Gastrocnemius medialis (tissue), 4 donors: Measurements from ENCODE around the gene TBC1D8. TPM values are rescaled to one million over a fixed set of nuclear protein-coding genes. Genes with fewer than 3 reads are reported as not detected.

ENCODE experiments used
- ATAC-seq, 2 donors: fragments of 150-250 bp; one replicate each; pipeline ENCODE4 v1.9.1; 2016
- DNase-seq, 2 donors: peaks; one replicate each; pipeline ENCODE4 v3.0.0-alpha.2; 2019
- H3K27ac ChIP-seq, 4 donors: fragments of 200-600 bp; sonication (generic); 1 replicate in 1 of 4; 2 replicates in 3 of 4; pipeline ENCODE4 v1.5.1; 2016 to 2018; ENCODE audit warnings: mild to moderate bottlenecking in 2 of 4, moderate library complexity in 1 of 4
- H3K27me3 ChIP-seq, 3 donors: fragments of 200-600 bp; sonication (generic) in 2 of 3; 1 replicate in 1 of 3; 2 replicates in 2 of 3; pipeline versions ENCODE4 v1.5.1 to v1.6.0; 2016 to 2019; ENCODE audit warnings: mild to moderate bottlenecking in 1 of 3, moderate library complexity in 1 of 3
- H3K36me3 ChIP-seq, 2 donors: fragments of 200-600 bp; sonication (generic) in 1 of 2; one replicate each; pipeline ENCODE4 v1.5.1; 2017 to 2018
- H3K4me1 ChIP-seq, 2 donors: fragments of 200-600 bp; sonication (generic) in 1 of 2; one replicate each; pipeline ENCODE4 v1.5.1; 2016 to 2017; ENCODE audit warnings: mild to moderate bottlenecking in 2 of 2
- H3K4me3 ChIP-seq, 4 donors: fragments of 200-600 bp; sonication (generic) in 3 of 4; 1 replicate in 1 of 4; 2 replicates in 3 of 4; pipeline ENCODE4 v1.5.1; 2016 to 2019; ENCODE audit warnings: mild to moderate bottlenecking in 2 of 4
- H3K9me3 ChIP-seq, 3 donors: fragments of 200-600 bp; sonication (generic) in 2 of 3; 1 replicate in 1 of 3; 2 replicates in 2 of 3; pipeline ENCODE4 v1.5.1; 2016 to 2019
- CTCF ChIP-seq, 5 experiments: fragments of 450-650 bp in 3 of 5; fragments of 200-600 bp in 2 of 5; sonication (generic) in 2 of 5; IDR thresholded peaks in 4 of 5; conservative IDR thresholded peaks in 1 of 5; 1 replicate in 4 of 5; 2 replicates in 1 of 5; pipeline ENCODE4 v1.5.1; 2016 to 2019; ENCODE audit warnings: antibody characterized with exemption in 5 of 5, mild to moderate bottlenecking in 3 of 5, moderate library complexity in 3 of 5
- POLR2A ChIP-seq, 2 donors: fragments of 450-650 bp; IDR thresholded peaks; one replicate each; pipeline ENCODE4 v1.6.1; 2017; ENCODE audit warnings: antibody characterized with exemption in 2 of 2, mild to moderate bottlenecking in 2 of 2, moderate library complexity in 2 of 2
- in situ Hi-C, 4 donors: fragments of 200-750 bp; cut with MboI; loops; one replicate each; pipeline versions ENCODE4 v1.15.0 to v1.8.0; 2017; ENCODE audit warnings: low sequenced_read_pairs in 4 of 4
- intact Hi-C: fragments of 100-400 bp; cut with DNase I; formaldehyde crosslinking; loops from one replicate; pipeline ENCODE4 v1.15.1; 2023; ENCODE audit warnings: low total_unique reads
- total RNA-seq, 4 donors: library from RNA; depleted of rRNA; stranded (reverse); fragments of >200 nt; gene quantifications; one replicate each; pipeline versions ENCODE4 v1.1.0 to v1.2.3, GENCODE V29; 2016

TBC1D8 gene
- total RNA-seq, 4 donors from 2014 or later, result 103 to 298 (median 201) TPM

- Histone ChIP-seq H3K4me1 (no peaks in the 10 kb centered on the region), H3K36me3 (peaks cover 0 to 34% of the 10 kb centered on the region in 2 donors), H3K4me3 (no peak overlapping the region), H3K27ac (no peak overlapping the region), H3K27me3 (no peaks in the 10 kb centered on the region), H3K9me3 (no peaks in the 10 kb centered on the region)
- in situ Hi-C loops (loop anchor here in 2 of 4 donors (10.0 kb wide), 2 partner anchors 258 to 378 kb away; no protein-coding TSS in a partner anchor), intact Hi-C loops (no loop called here)
- DNase-seq, result no peak
- TF ChIP-seq POLR2A (IDR thresholded peaks at IDR 0.05) (no peak), CTCF (IDR thresholded peaks at IDR 0.05 in 4 of 5, conservative IDR thresholded peaks at IDR 0.05 in 1 of 5) (no peak)
- ATAC-seq, result no peak
Observed at GRCh38 chr2:100993294-100993693, 157.9 kb downstream of the TBC1D8 start.

GRCh38 chr2:100992262-100992661 lies 158.9 kb downstream of the TBC1D8 start:
- in situ Hi-C loops, result loop anchor here in 2 of 4 donors (10.0 kb wide), 2 partner anchors 257 to 377 kb away; no protein-coding TSS in a partner anchor
- Histone ChIP-seq H3K27me3 (no peaks in the 10 kb centered on the region), H3K27ac (no peak overlapping the region), H3K36me3 (peaks cover 0 to 34% of the 10 kb centered on the region in 2 donors), H3K9me3 (no peaks in the 10 kb centered on the region), H3K4me3 (no peak overlapping the region), H3K4me1 (no peaks in the 10 kb centered on the region)
- ATAC-seq, result no peak
- TF ChIP-seq CTCF (IDR thresholded peaks at IDR 0.05 in 4 of 5, conservative IDR thresholded peaks at IDR 0.05 in 1 of 5) (no peak), POLR2A (IDR thresholded peaks at IDR 0.05) (no peak)
- intact Hi-C loops, result no loop called here
- DNase-seq, result no peak

GRCh38 chr2:100991404-100991773 lies 159.8 kb downstream of the TBC1D8 start:
- ATAC-seq (no peak), DNase-seq (no peak)
- in situ Hi-C loops (loop anchor here in 2 of 4 donors (10.0 kb wide), 2 partner anchors 257 to 377 kb away; no protein-coding TSS in a partner anchor), intact Hi-C loops (no loop called here)
- Histone ChIP-seq H3K4me1 (no peaks in the 10 kb centered on the region), H3K27ac (no peak overlapping the region), H3K36me3 (peaks cover 0 to 34% of the 10 kb centered on the region in 2 donors), H3K9me3 (no peaks in the 10 kb centered on the region), H3K27me3 (no peaks in the 10 kb centered on the region), H3K4me3 (no peak overlapping the region)
- TF ChIP-seq CTCF (IDR thresholded peaks at IDR 0.05 in 4 of 5, conservative IDR thresholded peaks at IDR 0.05 in 1 of 5) (no peak), POLR2A (IDR thresholded peaks at IDR 0.05) (no peak)

- H3K27ac ChIP-seq, result no peak overlapping the region
- intact Hi-C loops, result no loop called here
- TF ChIP-seq CTCF (IDR thresholded peaks at IDR 0.05 in 4 of 5, conservative IDR thresholded peaks at IDR 0.05 in 1 of 5) (no peak), POLR2A (IDR thresholded peaks at IDR 0.05) (no peak)
- H3K4me1 ChIP-seq, result no peaks in the 10 kb centered on the region
- H3K36me3 ChIP-seq, result peaks cover 0 to 33% of the 10 kb centered on the region in 2 donors
- H3K27me3 ChIP-seq, result no peaks in the 10 kb centered on the region
- no peak overlapping the region for H3K4me3 ChIP-seq
- no peaks in the 10 kb centered on the region for H3K9me3 ChIP-seq
- DNase-seq, result no peak
- ATAC-seq, result no peak
- in situ Hi-C loops, result loop anchor here in 2 of 4 donors (10.0 kb wide), 2 partner anchors 256 to 376 kb away; no protein-coding TSS in a partner anchor
Observed at GRCh38 chr2:100990650-100991403, 160.4 kb downstream of the TBC1D8 start.
